ENCODE results near the gene AXDND1. TPM values are rescaled to one million over a fixed set of nuclear protein-coding genes. Genes with fewer than 3 reads are reported as not detected.
A peak's percentile ranks its signal among the peaks of the same experiment; 100 is the strongest.

The AXDND1 gene
- total and polyA plus RNA-seq, 8 donors: 0.55 to 18.4 (median 2.7) TPM; not detected in 2

- Histone ChIP-seq H3K4me1 (peaks cover 0 to 22% (median 5%) of the 10 kb centered on the region in 4 donors), H3K27ac (no peak overlapping the region), H3K9me3 (no peaks in the 10 kb centered on the region), H3K4me3 (no peak overlapping the region), H3K36me3 (peaks cover 19 to 81% (median 74%) of the 10 kb centered on the region in 4 donors), H3K27me3 (no peaks in the 10 kb centered on the region)
- DNase-seq: no peak
- no peak for TF ChIP-seq POLR2A (IDR thresholded peaks at IDR 0.05)
- TF ChIP-seq POLR2AphosphoS5 (IDR thresholded peaks at IDR 0.05): no peak
- TF ChIP-seq EP300 (IDR thresholded peaks at IDR 0.05): no peak
- TF ChIP-seq CTCF (IDR thresholded peaks at IDR 0.05): no peak
- intact Hi-C loops (cut with DNase I; ENCODE audit: low total_unique reads): no loop called here
- 81 to 93% (median 91%) methylated on average over 5 of the region's 5 CpGs for WGBS, 5 donors
Measured at GRCh38 chr1:179340918-179341317, 24.9 kb upstream of the AXDND1 start.

- DNase-seq: no peak
- Histone ChIP-seq H3K36me3 (peaks cover 24 to 84% (median 79%) of the 10 kb centered on the region in 4 donors), H3K9me3 (no peaks in the 10 kb centered on the region), H3K27ac (no peak overlapping the region), H3K27me3 (no peaks in the 10 kb centered on the region), H3K4me1 (peaks cover 0 to 20% (median 5%) of the 10 kb centered on the region in 4 donors), H3K4me3 (no peak overlapping the region)
- WGBS, 5 donors: 74 to 89% (median 83%) methylated on average over 4 of the region's 4 CpGs
- TF ChIP-seq POLR2A (IDR thresholded peaks at IDR 0.05): no peak
- no peak for TF ChIP-seq EP300 (IDR thresholded peaks at IDR 0.05)
- intact Hi-C loops (cut with DNase I; ENCODE audit: low total_unique reads): no loop called here
Measured at GRCh38 chr1:179341943-179342547, 23.7 kb upstream of the AXDND1 start.

- Histone ChIP-seq H3K36me3 (peaks cover 24 to 85% (median 83%) of the 10 kb centered on the region in 4 donors), H3K4me3 (no peak overlapping the region), H3K9me3 (no peaks in the 10 kb centered on the region), H3K27ac (no peak overlapping the region), H3K4me1 (peaks cover 0 to 14% (median 2%) of the 10 kb centered on the region in 4 donors), H3K27me3 (no peaks in the 10 kb centered on the region)
- intact Hi-C loops (cut with DNase I; ENCODE audit: low total_unique reads): no loop called here
- WGBS, 5 donors: 76 to 87% (median 84%) methylated on average over 4 of the region's 4 CpGs
- no peak for TF ChIP-seq CTCF (IDR thresholded peaks at IDR 0.05)
- no peak for TF ChIP-seq POLR2A (IDR thresholded peaks at IDR 0.05)
- TF ChIP-seq EP300 (IDR thresholded peaks at IDR 0.05): no peak
- peak in 1 of 3 donors; percentile 23 for TF ChIP-seq POLR2AphosphoS5 (IDR thresholded peaks at IDR 0.05)
- peak in 1 of 2 donors; percentile 60 for DNase-seq
Measured at GRCh38 chr1:179342740-179343404, 22.9 kb upstream of the AXDND1 start.

GRCh38 chr1:179351281-179351680, 14.5 kb upstream of the AXDND1 start:
- no peak overlapping the region for H3K4me3 ChIP-seq
- no peak for TF ChIP-seq CTCF (IDR thresholded peaks at IDR 0.05)
- TF ChIP-seq EP300 (IDR thresholded peaks at IDR 0.05): no peak
- no peak for TF ChIP-seq POLR2A (IDR thresholded peaks at IDR 0.05)
- TF ChIP-seq POLR2AphosphoS5 (IDR thresholded peaks at IDR 0.05): no peak
- H3K9me3 ChIP-seq: no peaks in the 10 kb centered on the region
- no peak for DNase-seq
- peaks cover 0 to 4% (median 0%) of the 10 kb centered on the region in 4 donors for H3K4me1 ChIP-seq
- H3K27me3 ChIP-seq: no peaks in the 10 kb centered on the region
- intact Hi-C loops (cut with DNase I; ENCODE audit: low total_unique reads): no loop called here
- peaks cover 6 to 79% (median 71%) of the 10 kb centered on the region in 4 donors for H3K36me3 ChIP-seq
- WGBS, 5 donors: 90 to 98% (median 94%) methylated on average over 3 of the region's 3 CpGs
- no peak overlapping the region for H3K27ac ChIP-seq

All from stomach (tissue), 9 donors.